ENCODE measurements around the gene TCF7L2.

TCF7L2 gene

DNA sequence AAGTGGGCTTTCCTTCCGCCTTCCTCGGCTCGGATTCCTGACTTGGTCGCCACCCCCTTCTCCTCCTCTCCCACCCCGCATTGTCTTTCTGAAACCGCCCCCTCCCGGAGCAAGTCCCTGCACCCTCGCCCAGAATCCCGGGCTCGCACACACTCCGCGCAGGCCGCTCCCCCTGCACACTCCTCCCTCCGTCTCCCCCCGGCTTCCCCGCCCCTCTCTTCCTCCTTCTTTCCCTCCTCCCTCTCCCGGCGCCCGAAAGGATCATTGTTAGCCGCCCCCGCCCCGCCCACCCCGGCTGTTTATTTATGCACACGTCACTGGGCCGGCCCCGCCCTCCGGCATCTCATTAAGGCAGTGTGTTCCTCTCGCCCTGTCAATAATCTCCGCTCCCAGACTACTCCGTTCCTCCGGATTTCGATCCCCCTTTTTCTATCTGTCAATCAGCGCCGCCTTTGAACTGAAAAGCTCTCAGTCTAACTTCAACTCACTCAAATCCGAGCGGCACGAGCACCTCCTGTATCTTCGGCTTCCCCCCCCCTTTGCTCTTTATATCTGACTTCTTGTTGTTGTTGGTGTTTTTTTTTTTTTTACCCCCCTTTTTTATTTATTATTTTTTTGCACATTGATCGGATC lies at the start of gene TCF7L2:
TCF7L2 (plus strand) TSS at position 373 of the 633 bp plus-strand sequence. CDS start 510 bp downstream, outside the sequence.
- peak; percentile 68 for DNase-seq (ENCODE audit: low read depth)

DNA sequence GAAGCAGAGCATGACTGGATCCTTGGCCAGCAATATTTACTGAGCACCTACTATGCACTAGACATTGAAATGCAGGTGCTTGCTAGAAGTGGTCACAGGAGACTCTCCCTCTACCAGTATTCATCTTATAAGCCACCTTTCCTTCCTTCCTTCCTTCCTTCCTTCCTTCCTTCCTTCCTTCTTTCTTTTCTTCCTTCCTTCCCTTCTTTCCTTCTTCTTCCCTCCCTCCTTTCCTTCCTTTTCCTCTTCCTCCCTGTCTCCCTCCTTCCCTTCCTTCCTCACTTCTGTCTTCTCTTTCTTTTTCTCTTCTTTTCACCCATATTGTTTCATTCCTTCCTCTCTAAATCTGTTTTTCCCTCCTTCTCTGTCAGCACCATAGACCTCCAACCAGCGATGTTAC lies 47.3 kb upstream of the TCF7L2 start:
- DNase-seq (ENCODE audit: low read depth): no peak

DNA sequence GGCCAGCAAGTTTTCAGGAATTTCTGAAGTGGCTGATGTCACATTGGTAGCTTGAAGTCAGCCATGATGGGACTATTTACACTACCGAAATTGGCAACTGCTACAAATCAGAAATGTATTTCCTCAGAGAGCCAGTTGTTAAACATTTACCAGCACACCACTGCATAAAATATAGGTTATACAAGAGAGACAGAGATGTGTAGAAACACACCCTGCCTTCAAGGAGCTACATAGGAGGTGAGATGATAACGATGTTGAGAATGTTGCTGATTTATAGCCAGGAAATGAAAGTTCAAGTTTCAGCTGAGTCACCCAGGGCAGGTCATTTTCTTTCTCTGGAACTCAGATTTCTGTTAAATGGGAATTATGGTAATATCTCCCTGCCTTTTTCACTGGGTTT lies 46.0 kb upstream of the TCF7L2 start:
- DNase-seq (ENCODE audit: low read depth): peak; percentile 27

DNA sequence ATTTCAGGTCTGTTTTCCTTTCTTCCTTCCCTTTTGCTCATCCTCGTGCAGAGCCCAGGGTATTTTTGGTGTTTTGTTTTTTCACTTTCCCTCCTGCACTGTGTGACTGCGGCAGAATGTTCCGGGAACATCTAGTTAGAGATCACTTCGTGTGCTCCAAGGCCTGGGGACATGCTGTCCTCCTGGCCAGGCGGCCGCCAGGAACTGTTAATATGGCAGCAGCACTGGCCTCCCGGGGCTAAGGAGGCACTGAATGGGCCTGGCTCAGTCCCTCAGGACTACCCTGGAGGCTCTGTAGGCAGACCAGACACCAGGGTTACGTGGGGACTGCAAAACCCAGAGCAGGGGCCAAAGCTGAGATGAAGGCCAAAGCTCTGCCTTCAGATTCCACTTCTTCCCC lies 43.1 kb upstream of the TCF7L2 start:
- no peak for DNase-seq (ENCODE audit: low read depth)

DNA sequence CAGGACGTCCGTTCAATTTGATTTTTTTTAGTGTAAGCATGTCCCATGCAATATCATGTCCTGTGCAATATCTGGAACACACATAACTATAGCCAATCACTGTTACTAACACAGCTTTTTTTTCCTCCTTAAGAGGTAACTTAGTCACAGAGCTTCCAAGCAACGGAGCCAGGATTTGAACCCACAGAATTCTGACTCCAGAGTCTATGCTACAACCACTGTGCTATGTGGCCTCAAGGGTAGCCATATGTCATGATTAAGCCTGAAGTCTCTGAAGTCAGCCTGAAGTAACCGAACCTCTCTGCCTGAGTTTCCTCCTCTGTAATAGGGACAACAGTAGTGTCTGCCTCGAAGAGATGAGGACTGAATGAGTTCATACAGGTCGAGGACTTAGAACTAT lies 42.2 kb upstream of the TCF7L2 start:
- no peak for DNase-seq (ENCODE audit: low read depth)

DNA sequence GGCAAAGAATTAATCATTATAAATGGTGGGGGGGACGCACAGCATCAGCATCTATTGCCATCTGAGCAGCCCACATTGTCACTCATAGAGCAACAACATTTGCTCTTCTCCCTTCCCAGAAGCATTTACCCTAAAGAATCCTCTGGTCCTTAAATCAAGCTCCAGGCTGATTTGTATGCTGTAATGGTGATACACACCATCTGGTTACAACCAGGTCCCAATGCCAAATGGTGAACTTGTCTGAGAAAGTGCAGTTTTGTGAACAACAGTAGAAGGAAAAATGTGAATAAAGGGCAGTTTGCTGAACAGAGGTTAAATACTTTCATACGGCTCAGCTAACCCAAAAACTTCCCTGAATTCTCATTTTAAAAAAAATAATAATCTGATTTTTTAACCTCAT lies 38.8 kb upstream of the TCF7L2 start:
- no peak for DNase-seq (ENCODE audit: low read depth)

DNA sequence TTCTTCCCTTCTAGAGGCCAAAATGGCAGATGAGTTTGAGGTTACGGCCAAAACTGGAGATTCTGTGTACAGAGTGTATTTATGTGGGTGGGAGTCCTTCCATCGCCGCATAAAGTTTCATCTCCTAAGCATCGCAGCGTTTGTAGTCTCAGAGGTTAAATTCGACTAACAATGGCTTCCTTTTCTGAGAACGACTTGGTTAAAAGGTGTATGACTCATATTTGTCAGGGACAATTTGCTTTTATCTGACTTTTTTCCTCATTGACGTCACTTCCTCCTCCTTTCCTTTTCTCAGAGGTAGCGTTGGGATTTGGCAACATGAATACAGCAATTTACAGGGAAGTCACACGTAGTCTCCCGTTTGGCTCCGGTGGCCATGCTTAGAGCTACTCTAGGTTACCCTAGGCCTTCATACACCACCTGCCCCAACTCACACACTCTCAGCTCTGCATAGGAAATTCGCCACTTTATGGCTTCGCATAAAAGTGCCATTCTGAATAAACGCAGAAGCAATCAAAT lies 37.6 kb upstream of the TCF7L2 start:
- DNase-seq (ENCODE audit: low read depth): no peak

DNA sequence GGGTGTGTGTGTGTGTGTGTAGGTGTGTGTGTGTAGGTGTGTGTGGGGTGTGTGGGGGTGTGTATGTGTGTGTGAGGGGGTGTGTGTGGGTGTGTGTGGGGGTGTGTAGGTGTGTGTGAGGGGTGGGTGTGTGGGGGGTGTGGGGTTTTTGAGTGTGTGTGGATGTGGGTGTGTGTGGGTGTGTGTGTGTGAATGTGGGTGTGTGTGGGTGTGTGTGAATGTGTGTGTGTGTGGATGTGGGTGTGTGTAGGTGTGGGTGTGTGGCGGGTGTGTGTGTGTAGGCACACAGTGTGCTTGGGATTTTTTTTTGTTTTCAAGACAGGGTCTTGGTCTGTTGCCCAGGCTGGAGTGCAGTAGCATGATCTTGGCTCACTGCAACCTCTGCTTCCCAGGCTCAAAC lies 36.8 kb upstream of the TCF7L2 start:
- DNase-seq (ENCODE audit: low read depth): no peak

DNA sequence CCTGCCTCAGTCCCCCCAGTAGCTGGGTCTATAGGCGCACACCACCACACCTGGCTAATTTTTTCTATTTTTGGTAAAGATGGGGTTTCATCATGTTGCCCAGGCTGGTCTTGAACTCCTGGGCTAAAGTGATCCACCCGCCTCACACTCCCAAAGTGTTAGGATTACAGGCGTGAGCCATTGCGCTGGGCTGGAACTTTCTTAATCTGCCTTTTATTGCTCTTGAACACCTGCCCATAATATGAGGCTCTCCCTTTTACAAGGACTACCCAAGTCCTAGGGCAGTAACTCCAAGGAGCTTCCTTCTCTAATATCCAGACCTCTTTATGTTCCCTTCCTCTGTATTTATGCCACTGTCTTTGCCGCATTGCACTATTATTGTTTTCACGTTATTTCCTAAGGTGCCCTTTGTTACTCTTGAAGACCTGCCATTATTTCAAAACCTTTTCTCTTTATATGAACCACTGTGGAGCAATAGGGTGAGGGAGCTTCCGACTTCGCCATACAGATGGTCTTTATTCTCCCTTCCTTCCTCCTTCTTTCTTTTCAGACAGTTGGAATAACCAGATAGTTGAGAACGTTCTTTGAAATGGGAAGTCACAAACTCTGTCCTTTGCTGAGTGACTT lies 36.3 kb upstream of the TCF7L2 start:
- no peak for DNase-seq (ENCODE audit: low read depth)

DNA sequence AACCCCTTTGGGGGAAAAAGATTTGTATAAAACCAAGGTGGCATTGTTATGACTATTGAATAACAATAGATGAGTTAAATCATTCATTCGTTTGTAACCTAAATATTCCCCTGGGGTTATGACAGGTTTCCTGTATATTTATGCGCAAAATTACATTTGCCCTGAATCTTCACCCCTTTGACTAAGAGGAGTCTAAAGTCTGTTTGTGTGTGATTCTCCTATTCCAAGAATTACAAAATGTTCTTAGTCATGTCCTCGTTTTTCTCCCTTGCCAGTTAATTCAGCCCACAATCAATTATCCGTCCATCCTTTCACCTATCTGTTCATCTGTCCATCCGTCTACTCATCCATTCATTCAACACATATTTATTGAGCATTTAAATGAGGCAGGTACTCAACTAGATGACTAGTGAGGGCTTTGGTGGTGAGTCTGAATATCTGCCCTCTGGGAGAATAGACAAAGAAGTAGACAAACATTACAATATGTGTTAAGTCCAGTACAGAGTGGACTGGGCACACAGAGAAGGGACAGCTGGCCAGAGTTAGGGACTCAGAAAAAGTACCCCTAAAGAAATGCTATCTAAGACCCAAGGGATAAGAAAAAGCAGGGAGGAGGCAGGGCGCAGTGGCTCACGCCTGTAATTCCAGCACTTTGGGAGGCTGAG lies 35.6 kb upstream of the TCF7L2 start:
- no peak for DNase-seq (ENCODE audit: low read depth)

DNA sequence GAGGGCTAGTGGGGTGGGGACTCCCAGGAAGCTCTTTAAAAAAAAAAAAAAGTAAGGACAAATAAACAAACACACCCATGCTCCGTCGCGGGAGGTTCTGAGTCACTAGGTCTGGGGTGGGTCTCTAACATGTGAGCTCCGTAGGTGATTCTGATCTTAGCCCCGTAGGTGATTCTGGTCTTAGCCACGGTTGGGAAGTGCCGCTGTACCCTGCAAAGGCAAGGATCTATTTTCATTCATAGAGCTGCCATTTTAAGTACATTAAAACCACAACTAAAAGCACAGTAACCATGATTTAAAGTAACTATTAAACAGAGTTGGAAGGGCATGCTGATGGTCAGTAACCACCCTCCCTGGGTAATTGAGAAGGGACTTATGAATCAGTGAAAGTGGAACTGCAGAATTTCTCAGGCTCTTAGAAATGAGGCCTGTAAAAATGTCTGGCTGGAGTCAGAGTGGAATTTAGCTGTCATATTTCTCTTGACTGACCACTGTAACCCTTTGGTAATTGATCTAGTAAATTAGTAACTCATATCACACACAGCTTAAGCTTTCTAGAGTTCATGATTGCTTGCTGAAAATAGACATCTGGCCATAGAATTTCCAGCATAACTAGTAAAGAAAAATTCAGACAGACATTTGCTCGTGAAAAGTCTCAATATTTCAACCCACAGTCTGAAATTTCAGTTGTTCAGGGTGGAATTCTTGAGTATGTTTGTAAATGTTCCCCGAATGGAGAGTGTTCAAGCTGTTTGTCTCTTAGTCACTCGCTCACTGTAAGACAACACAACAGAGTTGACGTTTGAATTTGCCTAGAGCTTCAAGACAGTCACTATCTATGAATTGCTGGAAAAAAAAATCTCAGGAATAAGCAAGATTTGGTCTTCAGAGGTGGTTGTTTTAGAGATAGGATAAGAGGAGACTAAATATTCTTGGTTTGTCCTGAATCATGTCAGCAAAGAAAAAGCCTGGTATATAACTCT lies 34.2 kb upstream of the TCF7L2 start:
- DNase-seq (ENCODE audit: low read depth): no peak

DNA sequence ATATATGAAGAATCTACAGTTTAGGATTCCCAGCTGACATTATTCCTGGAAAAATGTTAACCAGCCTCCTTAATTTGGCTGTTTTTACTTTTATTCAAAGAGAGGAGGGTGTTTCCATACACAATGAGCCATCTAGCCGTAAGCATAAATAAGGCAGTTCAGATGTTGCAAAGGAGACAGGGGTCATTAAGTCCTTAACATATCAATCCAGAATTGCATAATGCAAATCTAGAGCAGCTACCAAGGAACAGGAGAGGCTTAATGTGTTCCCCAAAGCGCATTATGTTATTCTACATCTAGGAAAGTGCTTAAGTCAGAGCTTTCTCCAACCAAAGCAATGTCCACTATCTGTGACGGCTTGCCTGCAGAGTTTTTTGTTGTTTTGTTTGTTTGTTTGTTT lies 32.4 kb upstream of the TCF7L2 start:
- no peak for DNase-seq (ENCODE audit: low read depth)

DNA sequence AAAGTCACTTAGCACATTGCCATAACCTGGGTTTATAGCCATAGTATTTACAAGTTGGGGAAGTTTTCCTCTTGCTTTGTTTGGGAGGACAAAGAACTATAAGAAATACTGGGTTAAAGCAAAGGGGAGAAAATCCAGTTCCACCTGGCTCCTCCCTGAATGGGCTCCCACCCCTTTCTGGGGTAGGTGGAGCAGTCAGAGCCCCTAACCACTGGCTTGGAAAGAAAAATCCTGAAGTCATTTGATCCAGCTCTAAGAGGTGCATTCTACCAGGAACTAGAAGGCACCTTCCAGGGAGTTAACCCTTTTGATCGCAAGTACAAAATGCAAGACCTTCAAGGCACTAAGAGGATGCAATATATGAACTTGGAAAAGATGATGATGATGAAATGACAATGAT lies 31.3 kb upstream of the TCF7L2 start:
- DNase-seq (ENCODE audit: low read depth): no peak

DNA sequence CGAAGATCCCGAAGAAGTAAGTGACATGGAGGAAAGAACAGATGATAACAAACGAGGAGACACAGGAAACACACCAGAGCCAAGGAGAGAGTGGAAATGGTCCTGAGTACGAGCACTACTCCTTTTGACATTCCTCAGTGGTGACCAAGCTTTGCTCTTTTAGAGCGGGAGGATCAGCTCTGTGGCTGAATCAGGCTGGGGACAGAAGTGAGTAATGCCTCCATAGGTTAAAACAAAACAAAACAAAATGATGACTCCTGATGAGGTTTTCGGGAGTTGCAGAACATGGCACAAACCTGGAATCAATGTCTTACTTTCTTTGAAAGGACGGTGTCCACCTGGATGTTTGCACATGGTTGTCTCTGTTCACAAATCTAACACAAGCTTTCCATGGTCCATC lies 30.3 kb upstream of the TCF7L2 start:
- DNase-seq (ENCODE audit: low read depth): peak; percentile 48

DNA sequence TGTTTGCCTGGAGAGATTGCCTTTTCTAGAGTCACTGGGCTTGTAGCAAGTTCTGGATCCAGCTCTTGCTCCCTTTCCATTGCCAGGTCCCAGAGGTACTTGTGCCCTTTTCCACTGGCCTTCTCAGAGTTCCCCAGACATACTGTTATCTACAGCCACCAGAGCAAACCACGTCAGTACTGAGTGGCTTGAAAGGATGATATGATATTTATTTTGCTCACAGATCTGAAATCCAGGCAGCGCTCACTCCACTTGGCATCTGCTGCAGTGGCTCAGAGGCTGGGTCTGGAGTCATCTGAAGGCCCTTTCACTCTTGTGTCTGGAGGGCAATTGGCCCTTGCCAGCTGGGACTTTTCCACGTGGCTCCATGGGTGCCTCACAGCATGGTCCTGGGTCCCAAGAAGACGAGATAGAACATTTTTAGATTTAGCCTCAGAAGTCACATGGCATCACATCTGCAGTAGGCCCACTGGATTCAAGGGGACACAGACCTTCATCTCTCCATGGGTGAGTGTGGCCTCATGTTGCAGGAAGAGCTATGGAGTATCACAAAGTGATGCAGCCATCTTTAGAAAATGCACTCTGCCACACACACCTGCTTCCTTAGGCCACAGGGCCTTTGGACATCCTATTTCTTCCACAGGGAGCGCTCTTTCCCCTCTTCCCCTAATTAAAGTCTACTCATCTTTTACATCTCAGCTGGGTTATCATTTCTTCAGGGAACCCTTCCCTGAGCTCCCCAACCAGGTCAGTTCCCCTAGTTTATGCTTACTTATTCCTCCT lies 22.9 kb upstream of the TCF7L2 start:
- DNase-seq (ENCODE audit: low read depth): no peak

DNA sequence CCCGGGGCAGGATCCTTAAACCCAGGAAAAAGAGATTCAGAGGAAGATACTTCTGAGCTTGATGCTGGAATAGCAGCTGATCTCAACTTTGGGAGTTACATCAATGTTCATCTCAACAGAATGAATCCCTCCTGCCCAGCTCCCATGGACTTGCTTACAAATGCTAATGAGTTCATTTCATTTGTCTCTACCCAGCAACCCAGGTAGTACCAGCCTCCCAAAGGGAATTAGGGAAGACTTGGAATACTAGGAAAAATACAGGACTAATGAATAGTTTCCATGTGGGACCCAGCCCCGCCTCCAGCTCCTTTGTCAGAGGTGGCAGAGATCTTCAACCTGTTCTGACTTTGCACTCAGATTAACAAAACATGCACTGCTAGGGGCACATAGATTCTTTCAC lies 22.1 kb upstream of the TCF7L2 start:
- DNase-seq (ENCODE audit: low read depth): no peak

DNA sequence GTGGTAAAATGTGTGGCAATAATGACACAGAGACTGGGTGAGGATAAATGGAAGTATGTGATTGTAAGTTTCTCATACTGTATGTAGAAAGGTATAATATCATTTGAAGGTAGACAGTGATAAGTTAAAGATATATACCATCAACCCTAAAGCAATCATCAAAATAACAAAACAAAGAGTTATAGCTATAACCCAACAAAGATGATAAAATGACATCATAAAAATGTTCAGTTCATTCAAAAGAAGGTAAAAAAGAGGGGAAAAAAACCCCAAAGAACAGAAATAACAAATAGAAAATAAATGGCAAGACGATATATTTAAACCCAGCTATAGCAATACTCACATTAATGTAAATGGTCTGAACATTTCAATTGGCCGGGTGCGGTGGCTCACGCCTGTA lies 17.4 kb upstream of the TCF7L2 start:
- DNase-seq (ENCODE audit: low read depth): no peak

DNA sequence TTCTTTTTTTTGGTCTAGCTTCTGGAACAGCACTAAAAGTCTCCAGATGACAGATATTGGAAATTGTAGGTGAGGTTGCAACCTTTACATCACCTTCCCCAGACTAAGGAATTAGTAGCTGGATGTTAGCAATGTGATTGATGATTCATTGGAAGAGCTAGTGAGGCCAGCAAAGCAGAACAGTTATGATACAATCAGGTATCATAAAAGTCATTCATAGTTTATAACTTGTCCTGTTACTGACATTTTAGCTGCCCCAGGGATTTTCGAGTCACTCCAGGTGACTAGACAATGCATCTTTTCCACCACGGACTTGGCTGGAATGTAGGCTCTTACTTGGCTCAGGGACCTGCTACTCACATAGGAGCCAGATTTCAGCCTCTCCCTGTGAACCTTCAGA lies 15.9 kb upstream of the TCF7L2 start:
- DNase-seq (ENCODE audit: low read depth): no peak

DNA sequence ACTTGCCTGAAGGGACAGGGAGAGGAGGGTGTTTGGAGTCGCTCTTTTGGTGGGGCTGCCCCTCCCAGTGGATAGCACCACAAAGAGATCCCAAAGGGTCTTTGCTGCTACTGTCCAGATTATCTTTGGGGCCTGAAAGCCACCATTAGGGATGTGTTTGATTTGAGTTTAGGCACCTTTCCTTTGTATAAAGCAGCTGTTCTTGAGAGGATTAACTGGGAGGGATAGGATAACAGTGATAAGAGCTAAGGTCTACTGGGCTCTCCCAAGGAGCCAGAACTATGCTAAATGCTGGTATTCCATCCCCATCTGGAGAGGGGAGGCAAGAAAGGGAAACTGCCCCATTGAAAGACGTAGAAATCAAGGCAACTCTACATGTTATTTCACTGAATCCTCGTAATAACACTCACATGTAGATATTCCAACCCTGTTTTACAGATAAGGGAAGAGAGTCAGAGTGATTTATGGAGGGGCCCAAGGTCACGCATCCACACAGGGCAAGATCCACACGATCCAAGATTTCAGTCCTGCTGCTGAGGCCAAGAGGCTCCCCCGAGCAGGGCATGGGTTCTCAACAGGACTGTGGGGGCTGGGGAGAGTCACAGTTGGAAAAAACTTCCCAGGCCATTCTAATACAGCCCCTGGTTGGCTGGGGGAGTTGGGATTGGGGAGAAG lies 11.1 kb upstream of the TCF7L2 start:
- no peak for DNase-seq (ENCODE audit: low read depth)

DNA sequence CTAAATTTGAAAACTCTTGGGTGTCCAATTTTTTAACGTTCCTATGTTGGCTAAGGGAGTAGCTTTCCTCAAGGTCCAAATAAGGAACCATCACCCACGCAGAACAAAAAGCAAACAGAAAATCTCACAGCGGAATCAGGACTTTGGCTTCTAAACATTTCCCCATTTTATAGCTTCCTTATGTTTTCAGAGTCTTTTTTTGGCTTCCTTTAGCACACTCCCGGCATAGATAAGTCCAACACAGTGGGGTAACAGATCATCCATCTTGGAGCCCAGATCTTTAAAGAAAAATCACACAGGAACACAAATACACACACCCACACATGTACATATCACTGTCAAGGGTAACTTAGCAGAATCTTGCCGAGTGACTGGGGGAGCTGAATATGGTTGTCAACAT lies 4.2 kb upstream of the TCF7L2 start:
- DNase-seq (ENCODE audit: low read depth): no peak

DNA sequence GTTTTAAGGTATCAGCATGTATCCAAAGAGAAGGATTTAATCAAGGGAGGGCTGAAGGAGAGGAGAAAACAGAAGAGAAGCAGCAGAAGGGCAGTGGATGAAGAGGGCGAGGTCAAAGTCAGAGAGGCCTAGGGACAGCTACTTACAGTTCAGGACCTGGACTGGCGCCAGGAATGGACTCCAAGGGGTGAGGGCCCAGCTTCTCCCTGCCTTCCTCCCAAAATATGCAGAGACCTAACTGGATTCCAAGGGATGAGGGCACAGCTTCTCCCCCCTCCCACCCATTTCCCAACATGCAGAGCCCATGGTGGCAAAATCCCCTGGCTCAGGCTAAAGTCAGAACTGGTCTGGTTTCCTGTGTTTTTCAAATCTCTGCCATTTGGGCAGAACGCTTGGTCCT lies 3.4 kb upstream of the TCF7L2 start:
- DNase-seq (ENCODE audit: low read depth): no peak
